T-helper 1 cell treated with Interleukin-12 subunit alpha and Interleukin-12 subunit beta and Interleukin-4 antibody, amounts not matched to agents 30 μg/mL and 1 μg/mL, for 36 hours (primary cell): Measurements from ENCODE around the gene PLCL2.

Experiments used
- H3K27ac Mint-ChIP-seq: one replicate; pipeline ENCODE4 v1.8.0; 2021; ENCODE audit warnings: mild to moderate bottlenecking, mixed read lengths
- H3K27me3 Mint-ChIP-seq: one replicate; pipeline ENCODE4 v1.8.0; 2021; ENCODE audit warnings: low read depth, mixed read lengths
- H3K36me3 Mint-ChIP-seq: one replicate; pipeline ENCODE4 v1.8.0; 2021; ENCODE audit warnings: low read depth, mixed read lengths
- H3K4me1 Mint-ChIP-seq: one replicate; pipeline ENCODE4 v1.8.0; 2021; ENCODE audit warnings: low read depth, mixed read lengths
- H3K4me3 Mint-ChIP-seq: one replicate; pipeline ENCODE4 v1.8.0; 2021; ENCODE audit warnings: mild to moderate bottlenecking, moderate library complexity, mixed read lengths
- H3K9me3 Mint-ChIP-seq: one replicate; pipeline ENCODE4 v1.8.0; 2021; ENCODE audit warnings: mixed read lengths

Gene PLCL2

DNA sequence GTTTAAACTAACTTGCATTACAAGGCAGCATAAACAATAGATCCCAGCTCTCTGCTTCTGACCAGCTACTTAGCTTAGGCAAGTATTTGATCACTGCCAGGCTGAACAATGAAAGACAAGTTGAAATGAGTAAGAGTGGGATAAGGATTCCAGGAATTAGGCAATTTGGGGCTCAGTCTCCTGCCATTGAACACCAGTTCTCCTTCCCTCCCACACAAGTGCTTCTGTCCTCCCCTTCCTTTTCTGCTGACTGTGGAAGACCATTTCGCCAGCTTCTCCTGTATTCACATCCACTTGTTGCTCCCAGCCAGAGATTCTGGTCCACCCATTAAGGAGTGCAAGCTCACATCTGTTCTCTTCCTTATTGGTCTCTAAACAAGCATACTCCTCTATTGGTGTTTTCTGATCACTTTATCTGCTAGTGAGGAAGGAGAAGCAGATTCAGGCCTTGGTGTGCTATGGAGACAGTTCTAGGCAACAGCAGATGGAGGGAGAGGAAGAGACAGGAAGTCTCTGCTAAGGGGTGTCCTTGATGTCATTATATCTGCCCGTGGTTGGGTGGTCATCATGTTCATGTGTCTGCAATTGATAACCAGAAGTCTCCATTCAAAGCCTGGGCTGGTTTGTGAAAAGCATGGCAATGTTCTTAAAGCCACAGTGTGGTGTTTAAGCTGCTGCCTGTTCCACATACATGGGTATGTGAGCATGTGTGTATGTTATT is 121.5 kb downstream of the PLCL2 start:
- Mint-ChIP-seq H3K4me1 (peaks cover 20% of the 10 kb centered on the region), H3K36me3 (peaks cover 15% of the 10 kb centered on the region), H3K27ac (no peak overlapping the region), H3K27me3 (no peaks in the 10 kb centered on the region), H3K9me3 (peaks cover 18% of the 10 kb centered on the region), H3K4me3 (no peak overlapping the region)

DNA sequence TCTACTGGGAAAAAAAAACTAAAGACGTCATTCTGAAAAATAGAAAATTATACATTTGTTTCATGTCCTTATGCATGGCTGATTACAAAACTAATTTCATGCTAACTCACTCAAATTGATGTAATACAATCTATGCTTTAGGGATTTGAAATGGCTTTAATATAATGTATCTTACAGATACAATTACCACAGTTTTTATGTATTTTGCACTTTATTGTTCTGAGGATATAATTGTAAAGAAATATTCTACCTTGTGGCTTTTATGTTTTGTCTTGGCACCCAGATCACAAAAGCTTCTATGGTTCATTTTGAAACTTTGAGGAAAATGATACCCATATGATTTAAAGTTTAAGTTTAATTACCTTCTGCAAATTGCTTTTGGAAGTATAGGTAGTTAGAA is 122.5 kb downstream of the PLCL2 start:
- H3K27me3 Mint-ChIP-seq = no peaks in the 10 kb centered on the region
- peaks cover 8% of the 10 kb centered on the region for H3K9me3 Mint-ChIP-seq
- H3K4me3 Mint-ChIP-seq = no peak overlapping the region
- H3K36me3 Mint-ChIP-seq = peaks cover 11% of the 10 kb centered on the region
- H3K4me1 Mint-ChIP-seq = peaks cover 20% of the 10 kb centered on the region
- no peak overlapping the region for H3K27ac Mint-ChIP-seq

DNA sequence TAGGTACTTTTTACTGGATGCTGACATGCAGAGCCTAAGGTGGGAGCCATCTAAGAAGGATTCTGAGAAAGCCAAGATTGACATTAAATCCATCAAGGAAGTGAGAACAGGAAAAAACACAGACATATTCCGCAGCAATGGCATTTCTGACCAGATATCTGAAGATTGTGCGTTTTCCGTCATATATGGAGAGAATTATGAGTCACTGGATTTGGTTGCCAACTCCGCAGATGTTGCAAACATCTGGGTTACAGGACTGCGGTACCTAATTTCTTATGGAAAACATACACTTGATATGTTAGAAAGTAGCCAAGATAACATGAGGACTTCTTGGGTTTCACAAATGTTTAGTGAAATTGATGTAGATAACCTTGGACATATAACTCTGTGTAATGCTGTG is 125.1 kb downstream of the PLCL2 start:
- Mint-ChIP-seq H3K9me3 (no peaks in the 10 kb centered on the region), H3K4me3 (no peak overlapping the region), H3K27ac (no peak overlapping the region), H3K4me1 (peaks cover 25% of the 10 kb centered on the region), H3K27me3 (no peaks in the 10 kb centered on the region), H3K36me3 (peaks cover 12% of the 10 kb centered on the region)

DNA sequence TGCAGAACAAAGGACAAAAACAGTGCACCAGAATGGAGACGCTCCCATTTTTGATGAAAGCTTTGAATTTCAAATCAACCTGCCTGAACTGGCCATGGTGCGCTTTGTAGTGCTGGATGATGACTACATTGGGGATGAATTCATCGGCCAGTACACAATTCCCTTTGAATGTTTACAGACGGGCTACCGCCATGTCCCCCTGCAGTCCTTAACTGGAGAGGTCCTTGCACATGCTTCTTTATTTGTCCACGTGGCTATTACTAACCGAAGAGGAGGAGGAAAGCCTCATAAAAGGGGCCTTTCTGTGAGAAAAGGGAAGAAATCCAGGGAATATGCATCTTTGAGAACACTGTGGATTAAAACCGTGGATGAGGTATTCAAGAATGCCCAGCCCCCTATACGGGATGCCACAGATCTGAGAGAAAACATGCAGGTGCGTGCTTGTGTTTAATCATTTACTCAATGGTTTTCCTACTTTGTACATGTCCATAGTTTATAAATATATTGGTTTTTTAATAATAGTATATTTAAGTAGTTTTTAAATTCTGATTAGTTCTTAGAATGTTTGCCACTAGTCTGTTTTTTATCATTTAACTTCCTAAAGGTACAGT is 127.1 kb downstream of the PLCL2 start:
- Mint-ChIP-seq H3K27me3 (no peaks in the 10 kb centered on the region), H3K4me3 (no peak overlapping the region), H3K4me1 (peaks cover 18% of the 10 kb centered on the region), H3K27ac (no peak overlapping the region), H3K36me3 (peaks cover 22% of the 10 kb centered on the region), H3K9me3 (no peaks in the 10 kb centered on the region)

DNA sequence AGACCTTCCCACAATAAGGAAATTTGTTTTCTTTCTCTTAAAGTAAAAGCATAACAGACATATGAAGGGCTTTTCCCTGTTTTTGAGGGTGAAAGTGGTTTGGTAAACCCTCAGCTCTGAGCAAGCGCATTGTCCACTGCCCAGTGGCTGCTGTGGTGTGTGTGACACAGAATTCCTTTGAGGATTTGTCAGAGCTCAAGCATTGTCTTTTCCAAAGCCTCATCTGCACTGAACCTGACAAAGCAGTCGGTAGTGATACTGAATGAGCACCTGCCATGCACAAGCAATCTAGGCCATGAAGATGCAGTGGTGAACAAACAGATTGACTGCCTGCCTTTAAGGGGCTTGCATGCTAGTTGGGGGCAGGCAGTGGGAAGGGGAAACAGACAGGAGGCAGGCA is 128.3 kb downstream of the PLCL2 start:
- Mint-ChIP-seq H3K36me3 (peaks cover 27% of the 10 kb centered on the region), H3K9me3 (no peaks in the 10 kb centered on the region), H3K4me1 (peaks cover 18% of the 10 kb centered on the region), H3K27ac (no peak overlapping the region), H3K27me3 (no peaks in the 10 kb centered on the region), H3K4me3 (no peak overlapping the region)

DNA sequence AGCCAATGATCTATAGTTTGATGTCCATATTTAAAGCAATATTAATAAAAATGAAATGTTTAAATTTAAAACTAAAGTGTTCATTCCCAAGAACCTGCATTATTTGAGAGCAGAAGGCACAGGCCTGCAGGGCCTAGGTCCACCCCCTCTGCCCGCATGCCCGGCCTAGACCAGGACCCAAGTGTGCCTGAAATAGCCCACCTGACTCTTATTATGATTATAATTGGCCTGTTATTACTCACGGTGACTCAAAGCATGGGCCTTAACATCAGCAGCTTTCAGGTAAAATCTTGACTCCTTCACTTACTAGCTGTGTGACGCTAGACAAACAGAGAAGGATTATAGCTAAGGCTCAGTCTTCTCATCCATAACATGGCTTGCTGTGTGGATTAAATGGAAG is 128.8 kb downstream of the PLCL2 start:
- H3K36me3 Mint-ChIP-seq = peaks cover 27% of the 10 kb centered on the region
- H3K27ac Mint-ChIP-seq = no peak overlapping the region
- H3K27me3 Mint-ChIP-seq = no peaks in the 10 kb centered on the region

DNA sequence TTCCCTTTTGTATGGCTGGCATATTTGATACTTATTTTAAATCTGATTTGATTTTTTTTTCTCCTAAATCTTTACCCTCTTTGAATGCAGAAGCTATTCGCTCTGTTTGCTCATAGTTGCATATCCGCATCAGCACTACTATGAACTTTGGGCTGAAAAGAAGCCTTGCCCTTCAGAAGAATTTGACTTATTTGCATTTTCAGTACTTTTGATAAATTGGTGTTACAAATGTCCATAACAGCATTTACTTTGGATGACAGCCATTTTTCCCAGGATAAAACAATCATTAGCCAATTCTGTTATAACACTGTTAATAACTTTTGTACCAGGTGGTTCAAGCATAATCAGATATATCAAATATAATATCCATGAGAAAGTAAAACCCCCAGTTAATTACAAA is 129.5 kb downstream of the PLCL2 start:
- peaks cover 16% of the 10 kb centered on the region for H3K4me1 Mint-ChIP-seq

More for the DNA sequence above, 128.8 kb downstream of the PLCL2 start:
- Mint-ChIP-seq H3K4me1 (peaks cover 16% of the 10 kb centered on the region), H3K9me3 (no peaks in the 10 kb centered on the region), H3K4me3 (no peak overlapping the region)

DNA sequence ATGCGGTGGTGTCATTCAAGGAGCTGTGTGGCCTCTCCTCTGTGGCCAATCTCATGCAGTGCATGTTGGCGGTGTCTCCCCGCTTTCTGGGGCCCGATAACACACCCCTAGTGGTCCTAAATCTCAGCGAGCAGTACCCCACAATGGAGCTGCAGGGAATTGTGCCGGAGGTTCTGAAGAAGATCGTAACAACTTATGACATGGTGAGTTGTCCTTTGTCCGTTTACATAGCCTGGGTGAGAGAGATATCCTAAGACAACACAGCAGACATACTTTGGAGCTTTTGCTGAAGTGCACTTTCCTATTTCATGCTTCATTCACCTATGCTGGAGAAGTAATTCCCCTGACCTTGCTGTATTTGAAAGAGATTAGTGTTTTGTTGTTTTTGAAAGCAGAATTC is 130.0 kb downstream of the PLCL2 start:
- peaks cover 24% of the 10 kb centered on the region for H3K36me3 Mint-ChIP-seq

More for the DNA sequence above, 129.5 kb downstream of the PLCL2 start:
- H3K4me3 Mint-ChIP-seq = no peak overlapping the region
- no peaks in the 10 kb centered on the region for H3K9me3 Mint-ChIP-seq
- no peaks in the 10 kb centered on the region for H3K27me3 Mint-ChIP-seq
- H3K36me3 Mint-ChIP-seq = peaks cover 27% of the 10 kb centered on the region
- H3K27ac Mint-ChIP-seq = no peak overlapping the region

DNA sequence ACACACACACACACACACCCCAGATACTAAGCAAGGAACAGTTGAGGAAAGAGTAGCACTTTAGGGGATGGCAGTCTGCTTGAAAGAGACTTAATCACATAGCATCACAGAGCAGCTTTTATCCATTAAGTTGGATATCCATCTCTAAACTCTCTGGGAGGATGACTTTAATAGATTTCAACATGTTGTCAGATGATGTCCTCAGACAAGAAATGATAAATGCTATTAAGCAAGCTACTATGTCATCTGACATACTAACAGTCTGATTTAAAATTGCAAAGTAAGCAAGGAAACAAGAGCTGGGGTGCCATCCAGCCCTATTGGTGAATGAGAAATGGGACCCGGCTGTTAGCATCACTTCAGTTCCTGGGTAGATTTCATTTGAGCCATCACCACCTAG is 136.9 kb downstream of the PLCL2 start:
- H3K4me1 Mint-ChIP-seq = peaks cover 50% of the 10 kb centered on the region
- no peak overlapping the region for H3K4me3 Mint-ChIP-seq
- H3K27me3 Mint-ChIP-seq = no peaks in the 10 kb centered on the region
- H3K27ac Mint-ChIP-seq = no peak overlapping the region
- no peaks in the 10 kb centered on the region for H3K9me3 Mint-ChIP-seq
- H3K36me3 Mint-ChIP-seq = peaks cover 20% of the 10 kb centered on the region

More for the DNA sequence above, 130.0 kb downstream of the PLCL2 start:
- Mint-ChIP-seq H3K27me3 (no peaks in the 10 kb centered on the region), H3K27ac (no peak overlapping the region), H3K9me3 (no peaks in the 10 kb centered on the region), H3K4me1 (peaks cover 16% of the 10 kb centered on the region), H3K4me3 (no peak overlapping the region)

DNA sequence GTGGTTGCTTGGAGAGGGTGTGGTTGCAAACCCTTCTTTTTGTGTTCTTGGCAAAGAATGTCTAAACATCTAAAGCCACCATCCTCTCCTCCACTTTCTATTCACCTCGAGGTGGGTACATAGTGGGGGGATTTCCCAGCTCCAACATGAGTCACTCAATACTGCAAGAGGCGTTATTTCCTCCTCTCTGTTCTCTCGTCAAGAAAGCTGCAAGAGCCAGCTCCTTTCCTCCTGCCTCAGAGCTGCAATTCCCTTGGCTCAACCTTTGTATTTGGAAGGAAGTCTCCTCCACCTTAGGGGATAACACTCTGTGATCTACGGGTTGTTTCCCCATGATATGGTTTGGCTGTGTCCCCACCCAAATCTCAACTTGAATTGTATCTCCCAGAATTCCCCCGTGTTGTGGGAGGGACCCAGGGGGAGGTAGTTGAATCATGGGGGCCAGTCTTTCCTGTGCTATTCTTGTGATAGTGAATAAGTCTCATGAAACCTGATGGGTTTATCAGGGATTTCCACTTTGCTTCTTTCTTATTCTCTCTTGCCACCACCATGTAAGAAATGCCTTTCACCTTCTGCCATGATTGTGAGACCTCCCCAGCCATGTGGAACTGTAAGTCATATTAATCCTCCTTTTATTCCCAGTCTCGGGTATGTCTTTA is 138.4 kb downstream of the PLCL2 start:
- H3K36me3 Mint-ChIP-seq = peaks cover 15% of the 10 kb centered on the region
- H3K9me3 Mint-ChIP-seq = no peaks in the 10 kb centered on the region
- H3K27me3 Mint-ChIP-seq = no peaks in the 10 kb centered on the region
- peak overlapping the region; percentile 84 for H3K27ac Mint-ChIP-seq
- peak overlapping the region; percentile 46 for H3K4me3 Mint-ChIP-seq
- H3K4me1 Mint-ChIP-seq = peaks cover 47% of the 10 kb centered on the region

DNA sequence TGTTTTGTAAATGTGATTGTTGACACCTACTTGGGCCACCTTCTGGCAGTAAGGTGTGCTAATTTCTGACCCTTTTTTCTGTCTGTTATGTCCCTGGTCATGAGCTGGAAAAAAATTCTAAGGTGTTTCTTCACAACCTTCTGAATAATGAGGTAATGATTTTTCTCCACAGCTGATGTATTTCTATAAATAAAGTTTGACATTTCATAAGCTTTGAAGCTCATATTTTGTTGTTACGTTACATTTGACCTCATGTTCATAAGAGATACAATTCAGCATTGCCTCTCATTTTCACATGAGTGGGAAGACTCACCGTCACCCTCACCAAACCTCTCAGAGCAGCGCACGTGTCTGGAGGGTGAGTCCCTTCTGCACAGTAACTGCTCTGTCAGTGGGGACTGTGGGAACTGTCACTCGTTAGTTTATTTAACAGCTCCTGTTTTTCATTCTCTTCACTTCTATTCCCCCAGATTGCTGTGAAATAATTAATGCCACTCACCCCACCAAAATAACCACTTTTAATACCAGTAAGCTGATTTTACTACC is 140.9 kb downstream of the PLCL2 start:
- Mint-ChIP-seq H3K4me1 (peaks cover 64% of the 10 kb centered on the region), H3K9me3 (no peaks in the 10 kb centered on the region), H3K36me3 (peaks cover 19% of the 10 kb centered on the region), H3K27me3 (no peaks in the 10 kb centered on the region), H3K4me3 (no peak overlapping the region), H3K27ac (no peak overlapping the region)

DNA sequence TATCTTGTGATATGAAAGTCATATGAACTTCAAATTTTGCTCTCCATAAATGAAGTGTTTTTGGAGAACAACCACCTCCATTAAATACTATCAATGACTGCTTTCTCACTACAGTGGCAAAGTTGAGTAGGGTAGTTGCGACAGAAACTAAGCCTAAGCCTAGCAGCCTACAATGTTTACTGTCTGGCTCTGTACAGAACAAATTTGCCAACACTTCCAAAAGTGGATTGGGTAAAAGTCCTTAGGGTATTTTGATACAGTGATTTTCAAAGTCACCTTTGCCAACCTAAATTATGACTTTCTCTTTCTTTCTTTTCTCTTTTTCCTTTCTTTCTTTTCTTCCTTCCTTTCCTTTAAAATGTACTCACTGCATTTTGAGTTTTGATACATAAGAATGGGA is 142.6 kb downstream of the PLCL2 start:
- Mint-ChIP-seq H3K9me3 (no peaks in the 10 kb centered on the region), H3K27me3 (no peaks in the 10 kb centered on the region), H3K4me3 (no peak overlapping the region), H3K27ac (no peak overlapping the region), H3K4me1 (peaks cover 56% of the 10 kb centered on the region), H3K36me3 (peaks cover 12% of the 10 kb centered on the region)

DNA sequence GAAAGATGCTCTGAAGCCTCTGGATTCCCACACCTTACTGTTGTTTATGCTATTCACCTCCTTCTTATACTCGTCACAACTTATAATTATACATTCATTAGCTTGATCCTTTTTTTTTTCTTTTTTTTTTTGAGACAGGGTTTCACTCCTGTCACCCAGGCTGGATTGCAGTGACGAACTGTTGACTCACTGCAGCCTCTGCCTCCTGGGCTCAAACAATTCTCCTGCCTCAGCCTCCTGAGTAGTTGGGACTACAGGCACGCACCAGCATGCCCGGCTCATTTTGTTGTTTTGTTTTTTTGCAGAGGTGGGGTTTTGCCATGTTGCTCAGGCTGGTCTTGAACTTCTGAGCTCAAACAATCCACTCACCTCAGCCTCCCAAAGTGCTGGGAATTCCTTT is 143.6 kb downstream of the PLCL2 start:
- no peak overlapping the region for H3K4me3 Mint-ChIP-seq
- no peak overlapping the region for H3K27ac Mint-ChIP-seq
- no peaks in the 10 kb centered on the region for H3K27me3 Mint-ChIP-seq

DNA sequence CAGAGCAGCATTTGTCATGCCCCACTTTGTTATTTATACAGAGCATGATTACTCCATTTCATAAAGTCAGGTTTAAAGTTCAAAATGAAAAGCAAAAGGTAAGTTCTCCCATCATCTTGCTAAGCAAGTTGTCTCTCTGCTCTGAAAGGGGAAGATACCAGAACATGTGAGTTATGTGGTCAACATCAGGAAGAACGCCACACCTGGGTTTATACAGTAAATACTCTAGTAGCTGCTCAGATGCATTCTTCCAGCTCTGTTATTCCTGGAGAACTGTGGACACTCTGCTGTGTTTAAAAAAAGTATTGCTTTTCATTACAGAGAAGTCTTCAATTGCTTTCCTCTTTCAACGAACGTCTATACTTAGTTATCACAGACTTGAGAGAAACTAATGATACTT is 145.7 kb downstream of the PLCL2 start:
- no peaks in the 10 kb centered on the region for H3K9me3 Mint-ChIP-seq
- H3K36me3 Mint-ChIP-seq = peaks cover 10% of the 10 kb centered on the region
- H3K4me1 Mint-ChIP-seq = peaks cover 52% of the 10 kb centered on the region
- no peak overlapping the region for H3K4me3 Mint-ChIP-seq
- H3K27ac Mint-ChIP-seq = no peak overlapping the region
- H3K27me3 Mint-ChIP-seq = no peaks in the 10 kb centered on the region

More for the DNA sequence above, 143.6 kb downstream of the PLCL2 start:
- Mint-ChIP-seq H3K9me3 (no peaks in the 10 kb centered on the region), H3K4me1 (peaks cover 55% of the 10 kb centered on the region), H3K36me3 (peaks cover 10% of the 10 kb centered on the region)
